Adrenal gland (tissue), 12 donors: ENCODE results near the gene SMARCC2. TPM values are rescaled to one million over a fixed set of nuclear protein-coding genes. Genes with fewer than 3 reads are reported as not detected.

Experiments
- DNase-seq, 7 donors: peaks; one replicate each; pipeline ENCODE4 v3.0.0-alpha.2; 2019 to 2020
- H3K27ac ChIP-seq, 5 donors: fragments of 200-600 bp; sonication (generic) in 4 of 5; 1 replicate in 3 of 5; 2 replicates in 2 of 5; pipeline versions ENCODE4 v1.5.1 to v1.8.0; 2016 to 2020; ENCODE audit warnings: mild to moderate bottlenecking in 1 of 5
- H3K27me3 ChIP-seq: fragments of 200-600 bp; 2 replicates; pipeline ENCODE4 v1.8.0; 2021
- H3K36me3 ChIP-seq, 2 donors: fragments of 200-600 bp; replicated peaks in 1 of 2; 1 replicate in 1 of 2; 2 replicates in 1 of 2; pipeline versions ENCODE4 v1.5.1 to v1.8.0; 2018 to 2022
- H3K4me1 ChIP-seq, 2 donors: fragments of 200-600 bp; replicated peaks in 1 of 2; 1 replicate in 1 of 2; 2 replicates in 1 of 2; pipeline versions ENCODE4 v1.5.1 to v1.8.0; 2018 to 2021
- H3K4me3 ChIP-seq, 4 donors: fragments of 200-600 bp; sonication (generic) in 3 of 4; one replicate each; pipeline ENCODE4 v1.5.1; 2016 to 2018
- H3K9me3 ChIP-seq, 3 donors: fragments of 200-600 bp; sonication (generic) in 1 of 3; replicated peaks in 1 of 3; 1 replicate in 2 of 3; 2 replicates in 1 of 3; pipeline versions ENCODE4 v1.5.1 to v1.8.0; 2016 to 2021
- POLR2A ChIP-seq, 2 donors: fragments of 450-650 bp; IDR thresholded peaks; one replicate each; pipeline ENCODE4 v1.6.1; 2017; ENCODE audit warnings: antibody characterized with exemption in 2 of 2, mild to moderate bottlenecking in 2 of 2, moderate library complexity in 1 of 2
- WGBS, 4 donors: extraction: QIAGEN DNeasy Blood & Tissue Kit in 2 of 4; methylation state at CpG; one replicate each; pipeline versions ENCODE4 v1.1.5 to v1.1.7; 2013 to 2017; 5-methylcytosine and 5-hydroxymethylcytosine counted together
- intact Hi-C, 2 donors: fragments of 100-400 bp; cut with DNase I; formaldehyde crosslinking; loops; one replicate each; pipeline versions ENCODE4 v1.14.1 to v1.15.0; 2022 to 2023
- polyA plus RNA-seq, 3 donors: library from polyadenylated mRNA; stranded (reverse); fragments of 200-250 nt in 2 of 3; fragments of 350-450 nt in 1 of 3; fragmentation: Illumina TruSeq in 1 of 3; extraction: RNeasy Lipid Tissue Mini Kit (QIAGEN cat#74804) in 1 of 3; gene quantifications; one replicate each; pipeline ENCODE4 v1.2.3, GENCODE V29; 2013 to 2014
- total RNA-seq, 9 donors: library from RNA; depleted of rRNA in 4 of 9; stranded (reverse); fragments of >200 nt in 4 of 9; fragments of 120-200 nt in 1 of 9; fragmentation: NEBNext Ultra II Directional in 1 of 9; extraction: Animal tissue kit (Norgen Biotek cat#: 25700) in 1 of 9; gene quantifications; one replicate each; pipeline versions ENCODE4 v1.1.0 to v1.2.4, GENCODE V29; 2013 to 2023
- TF ChIP-seq, protein P1 (sequence below), 6 experiments: fragments of 450-650 bp in 4 of 6; fragments of 200-600 bp in 2 of 6; sonication (generic) in 1 of 6; IDR thresholded peaks; 1 replicate in 5 of 6; 2 replicates in 1 of 6; pipeline versions ENCODE4 v1.5.1 to v1.8.0; 2016 to 2021; ENCODE audit warnings: antibody characterized with exemption in 6 of 6, mild to moderate bottlenecking in 2 of 6, moderate library complexity in 1 of 6
- donor health status: healthy with polysubstance abuse.
- donor health status: Bipolar disorder and iron deficiency.
- donor health status: DM: yes; HTN: yes; CAD: no.
- donor health status: DM: no; HTN: no; CAD: no.
- donor health status: DM: no; HTN: no; CAD: no.
- donor health status: DM: yes; HTN: yes; CAD: no.

Gene SMARCC2
- total and polyA plus RNA-seq, 12 donors, result 22.8 to 102 (median 59.1) TPM

DNA sequence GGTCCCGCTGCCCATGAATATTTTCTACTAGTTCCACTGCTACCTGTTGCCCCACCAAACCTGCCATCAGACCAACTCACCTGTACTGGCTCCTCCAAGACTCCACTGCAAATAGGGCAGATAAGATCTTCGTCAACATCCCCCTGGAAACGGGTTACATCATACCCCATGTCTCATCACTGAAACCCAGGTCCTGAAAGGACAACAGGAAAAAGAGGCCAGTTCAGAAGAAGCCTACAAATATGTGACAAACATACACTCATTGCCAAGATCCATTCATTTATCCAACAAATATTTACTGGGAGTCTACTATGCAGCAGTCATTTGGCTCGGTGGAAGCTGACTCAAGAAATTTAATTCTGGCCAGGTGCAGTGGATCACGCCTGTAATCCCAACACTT, 24.6 kb upstream of the SMARCC2 start:
- Histone ChIP-seq H3K4me3 (no peak overlapping the region), H3K27ac (no peak overlapping the region), H3K36me3 (peaks cover 0 to 74% of the 10 kb centered on the region in 2 donors), H3K27me3 (no peaks in the 10 kb centered on the region), H3K9me3 (no peaks in the 10 kb centered on the region), H3K4me1 (no peaks in the 10 kb centered on the region)
- no peak for TF ChIP-seq POLR2A (IDR thresholded peaks at IDR 0.05)
- TF ChIP-seq, protein P1, sequence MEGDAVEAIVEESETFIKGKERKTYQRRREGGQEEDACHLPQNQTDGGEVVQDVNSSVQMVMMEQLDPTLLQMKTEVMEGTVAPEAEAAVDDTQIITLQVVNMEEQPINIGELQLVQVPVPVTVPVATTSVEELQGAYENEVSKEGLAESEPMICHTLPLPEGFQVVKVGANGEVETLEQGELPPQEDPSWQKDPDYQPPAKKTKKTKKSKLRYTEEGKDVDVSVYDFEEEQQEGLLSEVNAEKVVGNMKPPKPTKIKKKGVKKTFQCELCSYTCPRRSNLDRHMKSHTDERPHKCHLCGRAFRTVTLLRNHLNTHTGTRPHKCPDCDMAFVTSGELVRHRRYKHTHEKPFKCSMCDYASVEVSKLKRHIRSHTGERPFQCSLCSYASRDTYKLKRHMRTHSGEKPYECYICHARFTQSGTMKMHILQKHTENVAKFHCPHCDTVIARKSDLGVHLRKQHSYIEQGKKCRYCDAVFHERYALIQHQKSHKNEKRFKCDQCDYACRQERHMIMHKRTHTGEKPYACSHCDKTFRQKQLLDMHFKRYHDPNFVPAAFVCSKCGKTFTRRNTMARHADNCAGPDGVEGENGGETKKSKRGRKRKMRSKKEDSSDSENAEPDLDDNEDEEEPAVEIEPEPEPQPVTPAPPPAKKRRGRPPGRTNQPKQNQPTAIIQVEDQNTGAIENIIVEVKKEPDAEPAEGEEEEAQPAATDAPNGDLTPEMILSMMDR (IDR thresholded peaks at IDR 0.05), result no peak
- 75 to 87% (median 81%) methylated on average over 5 of the region's 5 CpGs for WGBS, 4 donors
- DNase-seq, result no peak
- intact Hi-C loops, result no loop called here

DNA sequence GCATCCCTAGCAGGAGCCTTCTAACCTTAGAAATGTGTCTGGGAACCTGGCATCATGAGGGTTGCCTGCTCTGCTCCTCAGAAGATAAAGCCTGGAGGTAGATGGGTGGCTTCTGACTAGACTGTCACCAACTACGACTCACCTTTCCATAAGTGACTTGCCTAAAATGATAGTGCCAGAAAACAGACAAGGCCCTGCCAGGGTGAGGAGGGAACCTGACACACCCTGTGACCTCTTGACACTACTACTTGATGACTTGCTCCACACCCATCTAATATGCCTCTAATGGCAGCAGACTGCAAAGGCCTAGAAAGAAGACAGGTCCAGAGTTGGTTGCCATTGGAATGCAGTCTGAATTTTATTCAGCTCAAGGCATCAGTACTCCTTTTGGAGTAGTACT, 23.1 kb upstream of the SMARCC2 start:
- Histone ChIP-seq H3K27me3 (no peaks in the 10 kb centered on the region), H3K27ac (no peak overlapping the region), H3K4me3 (no peak overlapping the region), H3K9me3 (no peaks in the 10 kb centered on the region), H3K36me3 (peaks cover 0 to 87% of the 10 kb centered on the region in 2 donors), H3K4me1 (no peaks in the 10 kb centered on the region)
- intact Hi-C loops, result no loop called here
- TF ChIP-seq, protein P1 (IDR thresholded peaks at IDR 0.05), result no peak
- no peak for TF ChIP-seq POLR2A (IDR thresholded peaks at IDR 0.05)
- DNase-seq, result no peak
- WGBS, 4 donors, result 74 to 100% (median 80%) methylated on average over 1 of the region's 1 CpG

DNA sequence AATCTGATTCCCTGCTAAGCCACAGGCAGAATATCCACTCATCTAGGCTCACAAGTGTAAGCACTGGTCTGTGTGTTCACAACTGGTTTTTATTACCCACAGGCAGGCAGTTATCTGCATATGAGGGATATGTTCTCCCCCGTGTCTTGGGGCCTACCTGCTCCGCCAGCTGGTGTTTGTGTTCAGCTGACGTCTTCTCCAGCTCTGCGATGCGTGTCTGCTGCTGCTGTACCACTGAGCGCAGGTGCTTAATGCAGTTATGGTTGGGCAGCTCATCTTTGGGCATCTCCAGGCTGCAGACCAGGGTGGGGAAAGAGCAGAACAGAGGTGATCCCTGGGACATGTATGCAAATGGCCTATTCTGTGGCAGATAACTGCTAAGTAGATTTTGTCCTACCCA, 18.7 kb upstream of the SMARCC2 start:
- intact Hi-C loops, result no loop called here
- WGBS, 4 donors, result 78 to 90% (median 87%) methylated on average over 6 of the region's 6 CpGs

DNA sequence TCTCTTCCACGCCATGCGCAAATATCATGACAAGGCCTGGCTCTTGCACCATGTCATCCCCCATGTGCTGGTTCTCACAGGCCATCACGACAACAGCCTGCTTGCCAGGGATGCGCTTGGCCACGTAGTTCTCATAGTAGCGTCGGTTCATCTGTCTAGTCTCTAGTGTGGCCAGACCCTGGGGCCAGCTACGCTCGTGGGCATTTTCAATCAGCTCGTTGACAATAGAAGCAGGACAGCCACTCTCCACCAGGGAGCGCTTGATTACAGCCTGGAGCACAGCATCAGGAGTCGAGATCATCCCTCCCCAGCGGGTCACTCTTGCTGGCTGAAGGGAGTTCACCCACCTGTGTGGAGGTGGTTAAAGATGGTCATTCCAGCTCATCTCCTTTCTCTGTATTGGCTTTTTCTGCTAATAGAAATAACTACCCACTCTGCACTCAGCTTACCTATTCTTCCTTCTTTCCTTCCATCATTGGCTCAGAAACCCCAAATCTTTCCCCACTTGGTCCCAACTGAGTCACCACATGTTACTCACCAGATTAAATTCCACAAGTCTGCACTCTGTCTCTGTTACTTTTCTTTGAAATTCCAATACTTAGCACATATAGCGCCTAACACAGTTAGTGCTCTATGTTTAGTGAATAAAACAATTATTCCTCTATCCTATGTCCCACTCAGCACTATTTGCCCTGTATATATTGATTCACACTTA, 17.3 kb upstream of the SMARCC2 start:
- peak overlapping the region in 1 of 5 donors; percentile 42 for H3K27ac ChIP-seq
- peaks cover 0 to 67% of the 10 kb centered on the region in 2 donors for H3K36me3 ChIP-seq
- peaks cover 0 to 6% of the 10 kb centered on the region in 2 donors for H3K4me1 ChIP-seq
- DNase-seq, result peak; percentile 56 to 88 (median 67)
- 56 to 73% (median 57%) methylated on average over 11 to 14 of the region's 14 CpGs for WGBS, 4 donors
- no peak for TF ChIP-seq POLR2A (IDR thresholded peaks at IDR 0.05)
- TF ChIP-seq, protein P1 (IDR thresholded peaks at IDR 0.05), result peak; percentile 22 to 67 (median 57)
- no peaks in the 10 kb centered on the region for H3K27me3 ChIP-seq
- no peak overlapping the region for H3K4me3 ChIP-seq
- intact Hi-C loops, result no loop called here
- no peaks in the 10 kb centered on the region for H3K9me3 ChIP-seq

More for the DNA sequence above, 18.7 kb upstream of the SMARCC2 start:
- no peak overlapping the region for H3K27ac ChIP-seq
- TF ChIP-seq, protein P1 (IDR thresholded peaks at IDR 0.05), result no peak
- TF ChIP-seq POLR2A (IDR thresholded peaks at IDR 0.05), result no peak
- H3K27me3 ChIP-seq, result no peaks in the 10 kb centered on the region
- no peak overlapping the region for H3K4me3 ChIP-seq
- peak in 2 of 7 donors; percentile 25 to 82 for DNase-seq
- H3K4me1 ChIP-seq, result no peaks in the 10 kb centered on the region
- peaks cover 0 to 81% of the 10 kb centered on the region in 2 donors for H3K36me3 ChIP-seq
- H3K9me3 ChIP-seq, result no peaks in the 10 kb centered on the region
